Activated T-cell treated with anti-CD3 and anti-CD28 coated beads, Interleukin-2, amount 50 U/mL, for 72 hours (primary cell): Measurements from ENCODE around the gene BCORL1. TPM values are rescaled to one million over a fixed set of nuclear protein-coding genes. Genes with fewer than 3 reads are reported as not detected.

ENCODE experiments used
- ATAC-seq, 2 donors: fragments of 150-1000 bp; cut with Tn5 transposase; replicated peaks in 1 of 2; 2 replicates each; pipeline ENCODE4 v1.10.0; 2021; ENCODE audit warnings: moderate library complexity in 2 of 2, mild to moderate bottlenecking in 1 of 2
- DNase-seq, 2 donors: peaks; one replicate each; pipeline ENCODE4 v3.0.0; 2021 to 2022; ENCODE audit warnings: mixed read lengths in 1 of 2
- H3K27ac Mint-ChIP-seq: one replicate; pipeline ENCODE4 v1.8.0; 2022; ENCODE audit warnings: mild to moderate bottlenecking, moderate library complexity, mixed read lengths
- H3K27me3 Mint-ChIP-seq: one replicate; pipeline ENCODE4 v1.8.0; 2022; ENCODE audit warnings: low read depth, mixed read lengths
- H3K36me3 Mint-ChIP-seq, 2 donors: one replicate each; pipeline ENCODE4 v1.8.0; 2022; ENCODE audit warnings: mixed read lengths in 2 of 2, mild to moderate bottlenecking in 1 of 2; ENCODE audit not compliant: insufficient read depth in 2 of 2
- H3K4me1 Mint-ChIP-seq: one replicate; pipeline ENCODE4 v1.8.0; 2022; ENCODE audit warnings: low read depth, mixed read lengths
- H3K4me3 Mint-ChIP-seq, 2 donors: one replicate each; pipeline ENCODE4 v1.8.0; 2022; ENCODE audit warnings: mild to moderate bottlenecking in 2 of 2, mixed read lengths in 2 of 2, moderate library complexity in 2 of 2
- H3K9me3 Mint-ChIP-seq, 2 donors: one replicate each; pipeline ENCODE4 v1.8.0; 2022; ENCODE audit warnings: mixed read lengths in 2 of 2
- total RNA-seq, 2 donors: library from RNA; stranded (reverse); gene quantifications; one replicate each; pipeline ENCODE4 v1.2.3, GENCODE V29; 2022

BCORL1 gene
- total RNA-seq, 2 donors from 2014 or later: 8.6 to 9.9 TPM

- ATAC-seq: peak; percentile 89 to 90
- H3K36me3 Mint-ChIP-seq: no peaks in the 10 kb centered on the region
- DNase-seq: peak; percentile 86 to 91
- no peaks in the 10 kb centered on the region for H3K4me1 Mint-ChIP-seq
- H3K9me3 Mint-ChIP-seq: no peaks in the 10 kb centered on the region
- H3K4me3 Mint-ChIP-seq: peak overlapping the region; percentile 76 to 84
- peaks cover 15% of the 10 kb centered on the region for H3K27me3 Mint-ChIP-seq
- no peak overlapping the region for H3K27ac Mint-ChIP-seq
Measured at GRCh38 chrX:130060122-130061069, 78.0 kb downstream of the BCORL1 start.

GRCh38 chrX:130066975-130067615 lies 84.7 kb downstream of the BCORL1 start:
- H3K9me3 Mint-ChIP-seq: no peaks in the 10 kb centered on the region
- H3K27ac Mint-ChIP-seq: no peak overlapping the region
- no peaks in the 10 kb centered on the region for H3K4me1 Mint-ChIP-seq
- peaks cover 15% of the 10 kb centered on the region for H3K27me3 Mint-ChIP-seq
- H3K36me3 Mint-ChIP-seq: peaks cover 4 to 6% of the 10 kb centered on the region in 2 donors
- H3K4me3 Mint-ChIP-seq: no peak overlapping the region
- DNase-seq (no peak), ATAC-seq (no peak)

- no peaks in the 10 kb centered on the region for H3K4me1 Mint-ChIP-seq
- H3K9me3 Mint-ChIP-seq: no peaks in the 10 kb centered on the region
- peaks cover 4 to 5% of the 10 kb centered on the region in 2 donors for H3K36me3 Mint-ChIP-seq
- H3K27me3 Mint-ChIP-seq: no peaks in the 10 kb centered on the region
- no peak overlapping the region for H3K4me3 Mint-ChIP-seq
- H3K27ac Mint-ChIP-seq: no peak overlapping the region
- DNase-seq (no peak), ATAC-seq (no peak)
Measured at GRCh38 chrX:130071611-130072344, 89.3 kb downstream of the BCORL1 start.

DNA sequence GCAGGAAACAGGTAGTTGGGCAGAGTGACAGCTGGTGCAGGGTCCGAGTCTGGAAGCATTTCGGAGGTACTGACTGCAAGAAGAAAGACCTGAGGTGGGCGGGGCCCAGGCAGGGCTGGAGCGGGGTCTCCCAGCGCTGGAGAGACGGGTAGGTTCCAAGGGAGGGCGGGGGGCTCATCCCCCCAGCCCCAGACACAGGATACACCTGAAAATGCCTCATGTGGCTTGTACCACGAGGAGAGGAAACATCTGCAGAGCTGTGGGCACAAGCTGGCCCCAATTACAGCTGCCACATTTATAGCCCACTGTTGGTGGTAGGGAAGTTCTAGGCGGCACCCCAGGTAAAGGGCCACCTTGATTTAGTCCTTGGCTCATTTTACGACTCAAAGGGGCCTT lies 89.9 kb downstream of the BCORL1 start:
- no peaks in the 10 kb centered on the region for H3K9me3 Mint-ChIP-seq
- peaks cover 1 to 3% of the 10 kb centered on the region in 2 donors for H3K36me3 Mint-ChIP-seq
- ATAC-seq (no peak), DNase-seq (no peak)
- no peaks in the 10 kb centered on the region for H3K27me3 Mint-ChIP-seq
- no peak overlapping the region for H3K4me3 Mint-ChIP-seq
- H3K4me1 Mint-ChIP-seq: no peaks in the 10 kb centered on the region
- no peak overlapping the region for H3K27ac Mint-ChIP-seq

DNA sequence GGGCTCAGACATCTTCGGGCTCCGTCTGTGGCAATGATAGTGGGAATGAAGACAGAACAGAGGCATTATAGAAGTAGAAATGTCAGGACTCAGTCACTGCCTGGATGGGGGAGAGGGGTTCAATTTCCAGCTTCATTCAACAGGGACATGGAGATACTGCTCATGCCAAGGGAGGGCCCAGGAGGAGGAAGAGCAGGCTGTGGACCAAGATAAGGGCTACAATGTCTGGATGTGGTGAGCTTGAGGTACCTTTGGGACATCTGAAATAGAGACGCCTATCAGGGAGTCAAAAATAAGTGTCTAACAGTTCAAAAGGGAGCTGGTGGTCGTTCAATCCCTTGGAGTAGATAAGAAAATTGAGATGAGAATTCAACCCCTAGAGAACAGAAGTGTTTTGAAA lies 93.3 kb downstream of the BCORL1 start:
- Mint-ChIP-seq H3K27me3 (peaks cover 7% of the 10 kb centered on the region), H3K9me3 (no peaks in the 10 kb centered on the region), H3K36me3 (peaks cover 0 to 2% of the 10 kb centered on the region in 2 donors), H3K4me1 (peaks cover 9% of the 10 kb centered on the region), H3K4me3 (no peak overlapping the region), H3K27ac (no peak overlapping the region)
- ATAC-seq (no peak), DNase-seq (no peak)

- Mint-ChIP-seq H3K4me3 (no peak overlapping the region), H3K9me3 (no peaks in the 10 kb centered on the region), H3K36me3 (peaks cover 0 to 2% of the 10 kb centered on the region in 2 donors), H3K27ac (peak overlapping the region; percentile 37), H3K4me1 (peaks cover 45% of the 10 kb centered on the region), H3K27me3 (peaks cover 13% of the 10 kb centered on the region)
- no peak for ATAC-seq
- DNase-seq: peak; percentile 57 to 58
Measured at GRCh38 chrX:130079824-130080406, 97.5 kb downstream of the BCORL1 start.

DNA sequence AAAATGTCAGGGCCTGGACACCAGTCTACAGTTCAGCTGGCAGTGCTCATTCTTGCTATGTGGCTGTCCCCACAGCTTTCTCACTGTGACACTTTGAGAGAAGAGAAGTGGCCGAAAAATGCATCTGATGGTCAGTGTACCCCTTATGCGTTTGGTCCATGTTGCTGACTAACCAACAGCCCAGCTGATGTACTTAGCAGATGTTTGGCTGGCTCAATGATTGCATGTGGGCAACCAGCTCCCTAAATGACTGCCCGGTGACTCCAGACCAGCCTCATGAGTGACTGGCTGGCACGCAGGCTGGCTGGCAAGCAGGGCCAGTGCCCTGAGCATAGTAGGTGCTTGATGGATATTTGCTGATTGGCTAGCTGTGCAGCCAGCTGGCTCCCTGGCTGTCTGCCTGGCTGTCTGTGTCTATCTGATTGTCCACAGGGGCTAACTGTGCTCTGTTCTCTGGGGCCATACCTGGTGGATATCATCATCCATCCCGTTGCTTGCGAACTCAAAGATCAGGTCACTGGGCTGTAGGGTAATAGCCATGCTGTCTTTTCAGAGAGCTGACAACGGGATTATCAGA lies 98.4 kb downstream of the BCORL1 start:
- peaks cover 13% of the 10 kb centered on the region for H3K27me3 Mint-ChIP-seq
- DNase-seq (no peak), ATAC-seq (no peak)
- H3K4me3 Mint-ChIP-seq: peak overlapping the region in 1 of 2 donors; percentile 63
- peaks cover 0 to 2% of the 10 kb centered on the region in 2 donors for H3K36me3 Mint-ChIP-seq
- peaks cover 55% of the 10 kb centered on the region for H3K4me1 Mint-ChIP-seq
- no peaks in the 10 kb centered on the region for H3K9me3 Mint-ChIP-seq
- H3K27ac Mint-ChIP-seq: peak overlapping the region; percentile 62

DNA sequence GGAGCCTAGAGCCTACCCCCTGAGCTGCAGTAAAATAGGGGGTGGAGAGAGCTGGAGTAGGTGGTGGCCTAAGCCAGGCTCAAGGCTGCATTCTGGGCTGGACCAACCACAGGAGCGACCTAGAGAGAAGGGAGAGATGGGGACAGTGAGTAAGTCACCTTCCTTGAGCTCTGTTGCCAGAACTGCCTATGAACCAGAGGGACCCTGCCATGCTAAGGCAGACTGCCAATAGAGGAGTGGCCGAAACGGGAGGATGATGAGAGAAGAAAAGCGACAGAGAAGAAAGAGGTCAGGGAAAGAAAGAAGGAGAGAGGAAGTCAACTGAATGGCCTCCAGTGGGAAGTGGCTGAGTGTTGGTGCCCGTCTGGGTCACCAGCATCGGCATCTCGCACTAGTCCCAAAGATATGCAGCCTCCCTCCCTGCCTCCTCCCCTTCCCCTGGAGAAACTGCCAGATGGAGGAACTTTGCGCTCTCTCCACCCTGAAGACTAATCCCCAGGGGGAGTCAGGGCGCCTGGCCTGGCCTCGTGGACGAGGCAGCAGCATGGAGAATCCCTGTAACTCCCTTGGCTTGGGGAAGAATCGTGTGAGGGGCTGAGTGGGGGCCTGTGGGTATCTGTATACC lies 99.1 kb downstream of the BCORL1 start:
- Mint-ChIP-seq H3K27ac (peak overlapping the region; percentile 82), H3K27me3 (peaks cover 13% of the 10 kb centered on the region), H3K9me3 (no peaks in the 10 kb centered on the region), H3K4me1 (peaks cover 61% of the 10 kb centered on the region), H3K4me3 (peak overlapping the region; percentile 69 to 83), H3K36me3 (peaks cover 0 to 2% of the 10 kb centered on the region in 2 donors)
- DNase-seq: no peak
- no peak for ATAC-seq

DNA sequence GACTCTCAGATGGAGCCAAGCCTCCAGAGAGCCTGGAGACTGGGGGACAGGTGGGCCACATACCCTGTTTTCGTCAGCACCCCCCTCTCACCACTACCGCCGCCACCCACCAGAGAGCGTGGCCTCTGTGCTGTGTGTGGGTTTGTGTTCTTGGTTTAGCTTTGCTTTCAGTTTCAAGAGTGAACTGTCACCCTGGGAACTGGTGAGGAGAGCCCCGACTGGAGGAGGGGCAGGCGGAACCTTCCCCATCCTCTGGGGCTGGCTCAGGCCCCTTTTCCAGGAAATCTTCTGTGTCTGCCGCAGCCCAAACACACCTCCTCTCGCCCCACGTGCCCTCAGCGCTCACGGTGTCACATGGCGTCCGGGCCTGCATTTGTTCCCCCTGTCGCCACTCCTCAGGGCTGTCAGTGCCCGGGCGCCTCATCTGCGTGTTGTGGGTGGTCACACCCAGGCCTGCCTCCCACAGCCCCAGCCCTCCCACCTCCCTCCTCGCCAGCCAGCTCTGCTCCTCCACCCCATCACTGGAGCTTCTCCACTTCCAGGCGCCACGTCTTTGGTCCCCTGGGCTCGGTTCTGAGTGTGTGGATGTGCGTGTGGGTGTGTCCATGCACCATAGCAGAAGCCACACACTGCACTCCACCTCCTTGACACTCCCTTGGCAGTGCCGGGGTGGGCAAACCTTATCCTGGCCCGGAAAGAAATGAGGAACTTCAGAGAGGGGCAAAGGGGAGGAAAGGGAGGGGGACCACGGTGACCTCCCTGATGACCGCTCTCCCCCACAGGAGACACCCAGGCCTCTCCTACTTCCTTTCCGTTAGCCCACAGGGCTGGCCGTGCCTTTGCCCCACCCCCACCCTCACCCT lies 100.0 kb downstream of the BCORL1 start:
- DNase-seq (peak; percentile 79 to 83), ATAC-seq (peak; percentile 81 to 84)
- H3K27me3 Mint-ChIP-seq: peaks cover 13% of the 10 kb centered on the region
- H3K4me1 Mint-ChIP-seq: peaks cover 68% of the 10 kb centered on the region
- no peaks in the 10 kb centered on the region for H3K9me3 Mint-ChIP-seq
- peak overlapping the region; percentile 82 for H3K27ac Mint-ChIP-seq
- peaks cover 0 to 2% of the 10 kb centered on the region in 2 donors for H3K36me3 Mint-ChIP-seq
- H3K4me3 Mint-ChIP-seq: peak overlapping the region; percentile 69 to 83

DNA sequence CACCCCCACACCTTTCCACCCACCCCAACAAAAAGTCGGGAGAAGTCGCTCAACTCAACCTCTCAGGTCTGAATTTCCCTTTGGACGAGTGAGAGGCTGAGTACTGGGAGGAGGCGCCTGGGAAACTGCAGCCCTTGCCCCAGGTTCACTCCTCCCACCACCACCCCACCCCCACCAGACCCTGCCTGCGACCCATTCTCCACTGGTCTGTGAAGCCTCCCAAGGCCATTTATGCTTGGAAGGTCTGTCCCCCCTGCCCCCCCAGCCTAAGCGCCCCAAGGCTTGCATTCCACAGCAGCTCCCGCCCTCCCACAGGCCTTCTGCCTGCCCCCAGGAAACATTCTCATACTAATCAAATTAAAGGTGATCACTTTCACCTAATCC lies 100.7 kb downstream of the BCORL1 start:
- no peaks in the 10 kb centered on the region for H3K9me3 Mint-ChIP-seq
- DNase-seq: no peak
- H3K4me3 Mint-ChIP-seq: peak overlapping the region; percentile 83 to 87
- peak overlapping the region; percentile 70 for H3K27ac Mint-ChIP-seq
- H3K4me1 Mint-ChIP-seq: peaks cover 75% of the 10 kb centered on the region
- peaks cover 0 to 3% of the 10 kb centered on the region in 2 donors for H3K36me3 Mint-ChIP-seq
- peaks cover 13% of the 10 kb centered on the region for H3K27me3 Mint-ChIP-seq
- ATAC-seq: no peak

GRCh38 chrX:130083656-130084382 lies 101.4 kb downstream of the BCORL1 start:
- peak overlapping the region; percentile 83 to 87 for H3K4me3 Mint-ChIP-seq
- H3K27me3 Mint-ChIP-seq: peaks cover 10% of the 10 kb centered on the region
- peak overlapping the region; percentile 70 for H3K27ac Mint-ChIP-seq
- H3K4me1 Mint-ChIP-seq: peaks cover 82% of the 10 kb centered on the region
- ATAC-seq (no peak), DNase-seq (no peak)
- H3K36me3 Mint-ChIP-seq: peaks cover 0 to 2% of the 10 kb centered on the region in 2 donors
- H3K9me3 Mint-ChIP-seq: no peaks in the 10 kb centered on the region
